SU-DHL-6 (cell line): ENCODE measurements around the gene MB.

Experiments
- CTCF ChIP-seq: fragments of 200-600 bp; sonication (generic); IDR thresholded peaks from one replicate; pipeline ENCODE4 v1.5.1; 2017; ENCODE audit warnings: antibody characterized with exemption, mild to moderate bottlenecking, low read length, moderate library complexity; ENCODE audit not compliant: insufficient read depth, poor library complexity, severe bottlenecking
- EZH2phosphoT487 ChIP-seq: fragments of 200-600 bp; sonication (generic), shearing (Covaris generic); conservative IDR thresholded peaks from 2 replicates; pipeline ENCODE4 v1.6.1; 2018; ENCODE audit warnings: mild to moderate bottlenecking, antibody characterized with exemption, low read length, moderate library complexity, mixed read lengths

GRCh38 chr22:35587896-35588295 lies 29.2 kb downstream of the MB start:
- no peak for TF ChIP-seq EZH2phosphoT487
- TF ChIP-seq CTCF = no peak
